Measurements from ENCODE around the gene CALM3. TPM values are rescaled to one million over a fixed set of nuclear protein-coding genes. Genes with fewer than 3 reads are reported as not detected.
"Not testable (repeated sequence)": the region's sequence is repeated elsewhere in the genome, so short reads cannot be mapped to it uniquely, and the experiment has no call there.

CALM3 gene
- total RNA-seq, 4 donors from 2014 or later: 109 to 170 (median 142) TPM

DNA sequence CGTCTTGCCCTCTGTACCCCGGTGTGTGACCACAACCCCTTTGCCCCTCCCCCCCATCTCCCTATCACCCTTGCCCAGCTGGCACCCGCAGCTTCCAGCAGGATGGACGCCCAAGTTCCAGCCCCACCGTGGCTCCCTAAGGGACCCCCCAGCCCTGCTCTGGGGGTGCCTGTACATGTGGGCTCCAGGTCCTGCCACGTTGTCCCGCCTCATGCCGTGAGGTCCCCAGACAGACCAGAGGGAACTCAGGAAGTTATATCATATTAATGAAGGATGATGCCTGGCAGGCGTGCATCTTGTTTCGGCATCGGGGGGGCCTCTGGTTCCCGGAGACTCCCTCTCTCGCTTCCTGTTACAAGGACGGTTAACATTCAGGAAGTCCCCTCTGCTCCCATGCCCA lies 25.3 kb downstream of the CALM3 start:
- Histone ChIP-seq H3K4me3 (no peak overlapping the region), H3K4me1 (peaks cover 7 to 14% of the 10 kb centered on the region in 2 donors), H3K27ac (peak overlapping the region in 2 of 4 donors; percentile 72 to 83), H3K36me3 (no peaks in the 10 kb centered on the region), H3K9me3 (no peaks in the 10 kb centered on the region), H3K27me3 (no peaks in the 10 kb centered on the region)
- intact Hi-C loops (cut with DNase I; ENCODE audit: low total_unique reads): no loop called here
- ATAC-seq: no peak
- TF ChIP-seq, protein P1, sequence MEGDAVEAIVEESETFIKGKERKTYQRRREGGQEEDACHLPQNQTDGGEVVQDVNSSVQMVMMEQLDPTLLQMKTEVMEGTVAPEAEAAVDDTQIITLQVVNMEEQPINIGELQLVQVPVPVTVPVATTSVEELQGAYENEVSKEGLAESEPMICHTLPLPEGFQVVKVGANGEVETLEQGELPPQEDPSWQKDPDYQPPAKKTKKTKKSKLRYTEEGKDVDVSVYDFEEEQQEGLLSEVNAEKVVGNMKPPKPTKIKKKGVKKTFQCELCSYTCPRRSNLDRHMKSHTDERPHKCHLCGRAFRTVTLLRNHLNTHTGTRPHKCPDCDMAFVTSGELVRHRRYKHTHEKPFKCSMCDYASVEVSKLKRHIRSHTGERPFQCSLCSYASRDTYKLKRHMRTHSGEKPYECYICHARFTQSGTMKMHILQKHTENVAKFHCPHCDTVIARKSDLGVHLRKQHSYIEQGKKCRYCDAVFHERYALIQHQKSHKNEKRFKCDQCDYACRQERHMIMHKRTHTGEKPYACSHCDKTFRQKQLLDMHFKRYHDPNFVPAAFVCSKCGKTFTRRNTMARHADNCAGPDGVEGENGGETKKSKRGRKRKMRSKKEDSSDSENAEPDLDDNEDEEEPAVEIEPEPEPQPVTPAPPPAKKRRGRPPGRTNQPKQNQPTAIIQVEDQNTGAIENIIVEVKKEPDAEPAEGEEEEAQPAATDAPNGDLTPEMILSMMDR (IDR thresholded peaks at IDR 0.05 in 4 of 5, conservative IDR thresholded peaks at IDR 0.05 in 1 of 5): no peak
- TF ChIP-seq POLR2A (IDR thresholded peaks at IDR 0.05): no peak
- in situ Hi-C loops (cut with MboI; ENCODE audit: low sequenced_read_pairs in 4 of 4): no loop called here
- no peak for DNase-seq

DNA sequence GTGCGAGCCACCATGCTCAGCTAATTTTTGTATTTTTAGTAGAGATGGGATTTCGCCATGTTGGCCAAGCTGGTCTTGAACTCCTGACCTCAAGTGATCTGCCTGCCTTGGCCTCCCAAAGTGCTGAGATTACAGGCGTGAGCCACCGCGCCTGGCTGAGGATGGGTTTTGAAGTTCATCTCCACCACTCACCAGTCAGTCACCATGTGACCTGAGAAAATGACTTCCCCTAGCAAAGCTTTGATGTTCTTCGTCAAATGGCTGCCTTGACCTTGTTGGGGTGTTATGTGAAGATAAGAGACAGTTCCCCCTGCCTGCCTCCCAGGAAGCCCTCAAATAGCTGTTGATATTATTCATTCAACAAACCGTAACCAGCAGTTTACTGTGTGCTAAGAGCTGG lies 27.8 kb downstream of the CALM3 start:
- DNase-seq; ATAC-seq; intact Hi-C loops (cut with DNase I; ENCODE audit: low total_unique reads); H3K36me3 ChIP-seq; H3K9me3 ChIP-seq; H3K27ac ChIP-seq; in situ Hi-C loops (cut with MboI; ENCODE audit: low sequenced_read_pairs in 4 of 4); H3K4me3 ChIP-seq: not testable (repeated sequence)
- Histone ChIP-seq H3K27me3 (peaks cover 12 to 18% (median 14%) of the 10 kb centered on the region in 3 donors), H3K4me1 (peaks cover 11 to 16% of the 10 kb centered on the region in 2 donors)

DNA sequence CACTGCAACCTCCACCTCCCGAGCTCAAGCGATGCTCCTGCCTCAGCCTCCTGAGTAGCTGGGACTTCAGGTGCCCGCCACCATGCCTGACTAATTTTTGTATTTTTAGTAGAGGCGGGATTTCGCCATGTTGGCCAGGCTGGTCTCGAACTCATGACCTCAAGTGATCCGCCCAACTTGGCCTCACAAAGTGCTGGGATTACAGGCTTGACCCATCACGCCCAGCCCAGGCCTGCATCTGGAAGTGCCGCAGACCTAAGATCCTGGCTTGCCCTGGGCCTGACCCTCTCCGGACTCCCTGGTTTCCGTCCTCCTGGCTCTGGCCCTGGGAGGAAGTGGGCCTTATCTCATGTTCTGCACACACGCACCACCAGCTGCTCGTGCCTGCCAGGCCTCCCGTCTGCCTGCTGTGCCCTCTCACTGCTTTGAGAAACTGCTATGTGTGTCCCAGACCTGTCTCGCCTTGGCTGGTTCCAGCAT lies 28.5 kb downstream of the CALM3 start:
- DNase-seq (no peak), ATAC-seq (no peak)
- H3K27me3 ChIP-seq: peaks cover 17 to 18% (median 18%) of the 10 kb centered on the region in 3 donors
- H3K36me3 ChIP-seq: no peaks in the 10 kb centered on the region
- no peak for TF ChIP-seq POLR2A (IDR thresholded peaks at IDR 0.05)
- TF ChIP-seq, protein P1 (IDR thresholded peaks at IDR 0.05 in 4 of 5, conservative IDR thresholded peaks at IDR 0.05 in 1 of 5): no peak
- peaks cover 11 to 19% of the 10 kb centered on the region in 2 donors for H3K4me1 ChIP-seq
- no peak overlapping the region for H3K27ac ChIP-seq
- no peaks in the 10 kb centered on the region for H3K9me3 ChIP-seq
- no peak overlapping the region for H3K4me3 ChIP-seq
- in situ Hi-C loops (cut with MboI; ENCODE audit: low sequenced_read_pairs in 4 of 4) (no loop called here), intact Hi-C loops (cut with DNase I; ENCODE audit: low total_unique reads) (no loop called here)

DNA sequence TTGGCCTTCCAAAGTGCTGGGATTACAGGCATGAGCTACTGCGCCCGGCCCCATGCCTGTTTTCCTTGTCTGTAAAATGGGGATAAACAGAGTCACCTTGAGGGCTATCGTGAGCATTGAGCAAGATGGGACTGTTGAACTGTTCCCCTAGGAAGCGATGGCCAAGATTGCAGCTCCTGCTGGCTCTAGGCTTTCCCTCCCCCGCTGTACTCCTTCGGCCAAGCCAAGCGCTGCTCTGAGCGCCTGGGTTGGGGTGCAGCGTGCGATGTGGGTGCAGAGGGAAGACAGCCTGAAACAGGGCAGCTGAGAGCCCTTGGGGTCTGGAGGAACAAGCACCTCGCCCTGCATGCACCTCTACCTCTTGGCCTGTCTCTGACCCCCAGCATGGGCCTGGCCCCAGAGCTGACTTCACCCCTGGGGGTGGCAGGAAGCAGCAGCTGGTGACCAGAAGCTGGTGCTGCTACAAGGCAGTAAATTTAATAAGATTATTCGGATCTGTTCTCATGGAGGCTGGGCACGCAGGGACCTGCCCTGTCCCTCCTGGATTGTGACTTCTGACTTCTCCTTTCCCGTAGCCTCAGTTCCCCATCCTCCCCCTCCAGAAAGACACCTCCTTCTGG lies 29.6 kb downstream of the CALM3 start:
- DNase-seq: no peak
- no peaks in the 10 kb centered on the region for H3K9me3 ChIP-seq
- TF ChIP-seq, protein P1 (IDR thresholded peaks at IDR 0.05 in 4 of 5, conservative IDR thresholded peaks at IDR 0.05 in 1 of 5): no peak
- TF ChIP-seq POLR2A (IDR thresholded peaks at IDR 0.05): no peak
- intact Hi-C loops (cut with DNase I; ENCODE audit: low total_unique reads): no loop called here
- ATAC-seq: no peak
- H3K27ac ChIP-seq: no peak overlapping the region
- no peak overlapping the region for H3K4me3 ChIP-seq
- peaks cover 9 to 18% of the 10 kb centered on the region in 2 donors for H3K4me1 ChIP-seq
- in situ Hi-C loops (cut with MboI; ENCODE audit: low sequenced_read_pairs in 4 of 4): no loop called here
- H3K27me3 ChIP-seq: peaks cover 22 to 24% (median 24%) of the 10 kb centered on the region in 3 donors
- no peaks in the 10 kb centered on the region for H3K36me3 ChIP-seq

DNA sequence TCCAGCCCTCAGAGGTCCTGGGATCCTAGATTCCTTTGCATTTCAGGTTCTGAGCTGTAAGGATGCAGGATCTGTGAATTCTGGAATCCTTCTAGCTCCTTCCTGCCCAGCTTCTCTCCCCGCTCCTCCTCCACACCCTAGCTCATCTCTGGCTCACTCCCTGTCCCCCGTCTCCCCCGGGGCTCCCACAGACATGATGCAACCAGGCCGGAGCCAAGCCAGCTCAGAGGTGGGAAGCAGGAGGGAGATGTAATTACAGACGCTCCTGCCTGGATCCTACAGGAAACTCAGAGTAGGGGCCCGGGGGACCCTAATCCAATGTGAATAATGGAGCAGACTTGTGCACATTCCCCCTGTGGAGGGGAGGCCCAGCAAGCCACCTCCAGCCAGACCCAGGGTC lies 30.4 kb downstream of the CALM3 start:
- intact Hi-C loops (cut with DNase I; ENCODE audit: low total_unique reads) (no loop called here), in situ Hi-C loops (cut with MboI; ENCODE audit: low sequenced_read_pairs in 4 of 4) (no loop called here)
- no peaks in the 10 kb centered on the region for H3K36me3 ChIP-seq
- DNase-seq (peak in 1 of 2 donors; percentile 57), ATAC-seq (no peak)
- H3K27ac ChIP-seq: no peak overlapping the region
- peaks cover 22 to 31% (median 30%) of the 10 kb centered on the region in 3 donors for H3K27me3 ChIP-seq
- TF ChIP-seq, protein P1 (IDR thresholded peaks at IDR 0.05 in 4 of 5, conservative IDR thresholded peaks at IDR 0.05 in 1 of 5): no peak
- no peak for TF ChIP-seq POLR2A (IDR thresholded peaks at IDR 0.05)
- no peak overlapping the region for H3K4me3 ChIP-seq
- H3K9me3 ChIP-seq: no peaks in the 10 kb centered on the region
- H3K4me1 ChIP-seq: peaks cover 4 to 14% of the 10 kb centered on the region in 2 donors

All from gastrocnemius medialis (tissue), 4 donors.